GM06990 (cell line): Measurements from ENCODE around the gene PAQR6.

Experiments
- DNase-seq: peaks from one replicate; pipeline ENCODE4 v3.0.0-alpha.2; 2011; ENCODE audit not compliant: insufficient read length; ENCODE audit errors: extremely low read depth
- H3K27me3 ChIP-seq: replicated peaks from 2 replicates; pipeline ENCODE4 v1.6.0; 2011; ENCODE audit warnings: low read length; ENCODE audit not compliant: control insufficient read depth, insufficient read depth
- H3K36me3 ChIP-seq: 2 replicates; pipeline ENCODE4 v1.5.1; 2011; ENCODE audit warnings: low read length; ENCODE audit not compliant: control insufficient read depth, insufficient read depth
- H3K4me3 ChIP-seq: replicated peaks from 2 replicates; pipeline ENCODE4 v1.5.1; 2011; ENCODE audit warnings: low read depth, mild to moderate bottlenecking, control low read depth, low read length
- TF ChIP-seq, protein P1 (sequence below): IDR thresholded peaks from 2 replicates; pipeline ENCODE4 v1.5.1; 2011; ENCODE audit warnings: low read length, control low read depth, mild to moderate bottlenecking, inconsistent platforms; ENCODE audit not compliant: insufficient read depth, poor library complexity, severe bottlenecking

Gene PAQR6

DNA sequence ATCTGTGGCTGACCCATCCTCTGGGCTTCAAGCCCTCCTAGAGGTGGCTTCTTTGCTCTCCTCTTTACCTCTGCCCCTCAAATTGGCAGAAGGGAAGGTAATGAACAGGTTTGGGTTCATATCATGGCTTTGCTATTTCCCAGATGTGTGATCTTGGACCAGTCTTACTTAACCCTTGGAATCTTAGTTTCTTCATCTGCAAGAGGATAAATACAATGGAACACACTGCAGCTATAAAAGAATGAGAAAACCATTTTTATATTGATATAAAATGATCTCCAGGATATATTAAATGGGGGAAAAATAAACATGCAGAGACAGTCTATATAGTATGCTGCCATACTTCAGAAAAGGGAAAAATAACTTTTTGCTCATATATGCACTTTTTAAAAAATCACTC is 42.0 kb upstream of the PAQR6 start:
- peaks cover 9% of the 10 kb centered on the region for H3K36me3 ChIP-seq
- TF ChIP-seq, protein P1, sequence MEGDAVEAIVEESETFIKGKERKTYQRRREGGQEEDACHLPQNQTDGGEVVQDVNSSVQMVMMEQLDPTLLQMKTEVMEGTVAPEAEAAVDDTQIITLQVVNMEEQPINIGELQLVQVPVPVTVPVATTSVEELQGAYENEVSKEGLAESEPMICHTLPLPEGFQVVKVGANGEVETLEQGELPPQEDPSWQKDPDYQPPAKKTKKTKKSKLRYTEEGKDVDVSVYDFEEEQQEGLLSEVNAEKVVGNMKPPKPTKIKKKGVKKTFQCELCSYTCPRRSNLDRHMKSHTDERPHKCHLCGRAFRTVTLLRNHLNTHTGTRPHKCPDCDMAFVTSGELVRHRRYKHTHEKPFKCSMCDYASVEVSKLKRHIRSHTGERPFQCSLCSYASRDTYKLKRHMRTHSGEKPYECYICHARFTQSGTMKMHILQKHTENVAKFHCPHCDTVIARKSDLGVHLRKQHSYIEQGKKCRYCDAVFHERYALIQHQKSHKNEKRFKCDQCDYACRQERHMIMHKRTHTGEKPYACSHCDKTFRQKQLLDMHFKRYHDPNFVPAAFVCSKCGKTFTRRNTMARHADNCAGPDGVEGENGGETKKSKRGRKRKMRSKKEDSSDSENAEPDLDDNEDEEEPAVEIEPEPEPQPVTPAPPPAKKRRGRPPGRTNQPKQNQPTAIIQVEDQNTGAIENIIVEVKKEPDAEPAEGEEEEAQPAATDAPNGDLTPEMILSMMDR = no peak
- H3K4me3 ChIP-seq = no peak overlapping the region
- no peak for DNase-seq
- H3K27me3 ChIP-seq = no peaks in the 10 kb centered on the region

DNA sequence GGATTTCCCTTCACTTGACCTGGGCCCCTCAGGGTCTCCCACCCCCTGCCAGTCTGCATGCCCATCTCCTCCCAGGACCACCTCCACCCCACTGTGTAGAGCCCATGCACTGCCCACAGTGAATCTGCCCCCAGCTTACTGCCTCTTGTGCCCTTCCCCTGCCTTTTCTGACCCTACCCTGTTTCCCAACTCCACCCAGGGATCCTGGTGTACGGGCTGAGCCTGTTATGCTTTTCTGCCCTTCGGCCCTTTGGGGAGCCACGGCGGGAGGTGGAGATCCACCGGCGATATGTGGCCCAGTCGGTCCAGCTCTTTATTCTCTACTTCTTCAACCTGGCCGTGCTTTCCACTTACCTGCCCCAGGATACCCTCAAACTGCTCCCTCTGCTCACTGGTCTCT is 38.2 kb upstream of the PAQR6 start:
- TF ChIP-seq, protein P1 = no peak
- H3K4me3 ChIP-seq = no peak overlapping the region
- H3K36me3 ChIP-seq = peaks cover 9% of the 10 kb centered on the region
- H3K27me3 ChIP-seq = no peaks in the 10 kb centered on the region
- DNase-seq = no peak

DNA sequence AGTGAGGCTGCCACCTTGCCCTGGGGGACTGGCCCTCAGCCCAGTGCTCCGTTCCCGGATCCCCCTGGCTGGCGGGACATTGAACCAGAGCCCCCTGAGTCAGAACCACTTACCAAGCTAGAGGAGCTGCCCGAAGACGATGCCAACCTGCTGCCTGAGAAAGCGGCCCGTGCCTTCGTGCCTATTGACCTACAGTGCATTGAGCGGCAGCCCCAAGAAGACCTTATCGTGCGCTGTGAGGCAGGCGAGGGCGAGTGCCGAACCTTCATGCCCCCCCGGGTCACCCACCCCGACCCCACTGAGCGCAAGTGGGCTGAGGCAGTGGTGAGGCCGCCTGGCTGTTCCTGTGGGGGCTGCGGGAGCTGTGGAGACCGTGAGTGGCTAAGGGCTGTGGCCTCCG is 37.6 kb upstream of the PAQR6 start:
- Histone ChIP-seq H3K4me3 (no peak overlapping the region), H3K27me3 (no peaks in the 10 kb centered on the region), H3K36me3 (peaks cover 9% of the 10 kb centered on the region)
- TF ChIP-seq, protein P1 = no peak
- no peak for DNase-seq

DNA sequence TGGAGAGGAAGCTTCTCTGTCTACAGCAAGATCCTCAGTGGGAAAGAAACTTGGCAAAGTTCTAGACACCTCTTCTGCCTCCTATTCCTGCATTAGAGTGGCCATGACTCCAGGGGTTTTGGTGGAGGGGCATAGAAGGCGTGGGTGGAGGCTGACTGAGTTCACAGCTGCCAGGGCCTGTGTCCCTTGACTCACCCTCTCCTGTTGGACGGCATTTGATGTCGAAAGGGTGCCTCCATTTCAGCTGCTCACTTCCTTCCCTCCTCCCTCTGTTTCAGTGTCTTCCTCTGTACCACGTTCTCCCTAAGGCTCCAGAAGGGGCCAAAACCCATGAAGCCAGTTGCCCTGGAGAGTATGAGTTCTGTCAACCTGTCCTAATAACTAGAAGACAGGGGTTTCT is 36.9 kb upstream of the PAQR6 start:
- no peak overlapping the region for H3K4me3 ChIP-seq
- H3K36me3 ChIP-seq = peaks cover 9% of the 10 kb centered on the region
- no peak for DNase-seq
- no peaks in the 10 kb centered on the region for H3K27me3 ChIP-seq
- TF ChIP-seq, protein P1 = no peak

DNA sequence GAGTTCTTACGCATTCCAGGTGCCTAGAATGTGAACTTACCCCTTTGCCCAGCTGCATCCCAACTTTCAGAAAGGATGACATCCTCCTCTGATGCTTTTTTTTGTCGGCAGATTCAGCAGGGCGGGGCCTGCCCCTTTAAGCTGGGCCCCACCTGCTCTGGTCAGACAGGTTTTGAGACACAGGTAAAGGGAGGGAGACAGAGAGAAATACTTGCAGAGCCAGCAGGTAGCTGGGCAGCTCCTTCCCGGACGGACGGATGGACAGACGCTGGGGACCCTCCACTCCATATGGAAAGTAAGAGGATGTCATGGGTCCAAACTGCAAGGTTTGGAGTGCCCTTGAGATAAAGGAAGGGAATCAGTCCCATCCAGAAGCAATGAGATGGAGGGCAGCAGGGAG is 36.3 kb upstream of the PAQR6 start, which contains the start of gene TMEM79:
Gene TMEM79 (plus strand): TSS at position 214 of the 400 bp plus-strand sequence. CDS start 902 bp downstream, outside the sequence.
- TF ChIP-seq, protein P1 = no peak
- H3K27me3 ChIP-seq = no peaks in the 10 kb centered on the region
- H3K36me3 ChIP-seq = peaks cover 8% of the 10 kb centered on the region
- no peak for DNase-seq
- H3K4me3 ChIP-seq = peak within 1 kb of the TSS; percentile 82

DNA sequence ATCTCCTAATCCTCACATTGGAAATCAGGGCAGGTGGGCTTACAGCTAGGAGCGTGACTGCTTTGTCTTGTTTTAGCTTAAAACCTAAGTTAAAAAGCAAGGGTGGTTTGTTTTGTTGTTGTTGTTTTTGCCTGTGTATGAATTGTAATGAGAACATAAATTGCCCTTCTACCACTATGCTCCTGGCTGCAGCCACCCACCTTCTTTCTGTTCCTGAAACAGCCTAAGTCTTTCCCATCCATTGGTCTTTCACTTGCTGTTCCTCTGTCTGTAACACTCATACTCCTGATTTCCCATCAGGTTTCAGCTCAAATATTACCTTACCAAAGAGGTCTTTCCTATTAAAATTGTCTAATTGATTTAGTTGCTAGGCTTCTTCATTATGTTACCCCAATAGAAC is 35.7 kb upstream of the PAQR6 start:
- Histone ChIP-seq H3K36me3 (peaks cover 13% of the 10 kb centered on the region), H3K4me3 (peak overlapping the region; percentile 82), H3K27me3 (no peaks in the 10 kb centered on the region)
- TF ChIP-seq, protein P1 = no peak
- DNase-seq = no peak
